NCI-H2029 (cell line): ENCODE measurements around the gene SPEM3.

ENCODE experiments used
- DNase-seq: peaks from one replicate; lab custom pipeline; 2025; lab: John Stamatoyannopoulos, UW

The SPEM3 gene

DNA sequence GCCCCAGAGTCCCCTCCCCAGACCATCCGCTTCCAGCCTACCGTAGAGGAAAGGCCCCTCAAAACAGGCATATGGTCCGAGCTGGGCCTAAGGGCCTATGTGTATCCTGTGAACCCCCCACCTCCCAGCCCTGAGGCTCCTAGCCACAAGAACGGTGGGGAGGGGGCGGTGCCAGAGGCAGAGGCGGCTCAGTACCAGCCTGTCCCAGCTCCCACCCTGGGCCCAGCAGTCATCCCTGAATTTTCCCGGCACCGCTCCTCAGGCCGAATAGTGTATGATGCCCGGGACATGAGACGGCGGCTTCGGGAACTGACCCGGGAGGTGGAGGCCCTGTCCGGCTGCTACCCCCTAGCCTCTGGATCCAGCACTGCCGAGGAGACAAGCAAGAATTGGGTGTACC lies 7.5 kb upstream of the SPEM3 start:
- DNase-seq, result no peak

DNA sequence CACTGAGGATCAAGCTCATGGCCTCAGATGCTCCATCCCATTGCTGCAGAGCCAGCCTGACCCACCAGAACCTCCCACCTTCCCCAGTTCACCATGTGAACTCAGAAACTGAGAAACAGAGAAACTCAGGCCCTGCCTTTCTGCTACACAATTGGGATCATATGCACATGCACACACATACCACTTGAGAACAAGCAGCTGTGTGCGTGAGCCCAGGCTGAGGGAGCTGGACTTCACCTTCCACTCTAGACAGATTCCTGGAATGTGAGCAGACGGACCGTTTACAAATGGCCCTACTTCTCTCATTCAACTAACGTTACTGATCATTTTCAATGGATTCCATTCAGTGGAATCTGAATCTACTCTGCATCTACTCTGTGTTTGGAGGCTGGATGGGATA lies 5.0 kb upstream of the SPEM3 start:
- DNase-seq, result no peak

DNA sequence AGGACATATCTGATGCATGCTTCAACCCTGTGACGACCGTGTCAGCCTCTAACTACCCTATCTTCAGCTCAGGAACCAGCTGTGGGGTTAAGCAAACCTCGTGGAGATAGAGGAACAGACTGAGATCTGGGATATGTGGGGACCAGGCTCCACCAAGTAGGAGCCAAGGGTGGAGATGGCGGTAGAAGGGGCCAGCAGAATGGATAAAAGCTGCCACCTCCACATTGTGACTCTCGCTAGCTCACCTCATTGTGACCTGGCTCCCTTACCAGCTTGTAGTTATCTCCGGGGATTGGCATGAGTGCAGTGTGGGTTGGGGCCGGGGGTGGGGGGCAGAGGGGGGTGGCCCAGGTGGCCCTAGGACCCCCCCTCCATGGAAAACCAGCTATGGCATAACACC lies 3.3 kb upstream of the SPEM3 start, which contains the start of gene SPEM2:
Gene SPEM2 (plus strand): TSS at position 301 of the 400 bp plus-strand sequence. CDS start 73 bp downstream, at position 374.
- no peak for DNase-seq

DNA sequence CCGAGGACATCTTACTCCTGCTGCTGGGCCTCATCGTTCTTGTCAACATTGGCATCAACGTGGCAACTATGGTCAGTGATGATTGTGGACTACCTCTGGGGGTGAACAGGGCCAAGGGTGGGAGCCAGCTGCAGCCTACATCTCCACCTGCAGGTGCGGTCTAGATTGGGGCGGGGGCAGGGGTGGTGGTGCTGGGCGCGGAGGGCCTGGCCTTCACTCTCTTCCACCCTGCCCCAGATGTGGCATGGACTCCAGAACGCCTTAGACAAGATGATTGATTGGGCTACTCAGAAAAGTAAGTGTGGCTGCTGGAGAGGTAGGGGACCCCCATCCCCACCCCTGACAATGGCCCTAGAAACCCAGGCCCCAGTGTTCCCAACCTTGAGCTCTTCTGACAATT lies 2.9 kb upstream of the SPEM3 start:
- DNase-seq, result no peak

DNA sequence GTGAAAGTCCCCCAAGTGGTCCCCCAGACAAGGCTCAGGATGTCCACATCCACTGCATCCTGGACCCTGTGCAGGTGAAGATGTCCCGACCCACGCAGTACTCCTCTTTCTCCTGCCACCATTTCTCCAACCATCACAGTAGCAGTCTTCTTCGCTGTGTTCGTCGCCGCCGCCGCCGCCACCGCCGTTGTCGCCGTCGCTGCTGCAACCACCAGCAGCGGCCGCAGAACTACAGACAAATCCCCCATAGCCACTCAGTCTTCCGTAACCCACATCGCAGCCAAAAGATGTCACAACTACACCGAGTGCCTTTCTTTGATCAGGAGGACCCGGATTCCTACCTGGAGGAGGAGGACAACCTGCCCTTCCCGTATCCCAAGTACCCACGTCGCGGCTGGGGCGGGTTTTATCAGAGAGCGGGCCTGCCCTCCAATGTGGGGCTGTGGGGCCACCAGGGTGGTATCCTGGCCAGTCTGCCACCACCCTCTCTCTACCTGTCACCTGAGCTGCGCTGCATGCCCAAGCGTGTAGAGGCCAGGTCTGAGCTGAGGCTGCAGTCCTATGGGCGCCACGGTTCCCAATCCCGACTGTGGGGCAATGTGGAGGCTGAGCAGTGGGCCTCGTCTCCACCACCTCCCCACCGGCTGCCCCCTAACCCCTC lies 2.3 kb upstream of the SPEM3 start:
- no peak for DNase-seq

DNA sequence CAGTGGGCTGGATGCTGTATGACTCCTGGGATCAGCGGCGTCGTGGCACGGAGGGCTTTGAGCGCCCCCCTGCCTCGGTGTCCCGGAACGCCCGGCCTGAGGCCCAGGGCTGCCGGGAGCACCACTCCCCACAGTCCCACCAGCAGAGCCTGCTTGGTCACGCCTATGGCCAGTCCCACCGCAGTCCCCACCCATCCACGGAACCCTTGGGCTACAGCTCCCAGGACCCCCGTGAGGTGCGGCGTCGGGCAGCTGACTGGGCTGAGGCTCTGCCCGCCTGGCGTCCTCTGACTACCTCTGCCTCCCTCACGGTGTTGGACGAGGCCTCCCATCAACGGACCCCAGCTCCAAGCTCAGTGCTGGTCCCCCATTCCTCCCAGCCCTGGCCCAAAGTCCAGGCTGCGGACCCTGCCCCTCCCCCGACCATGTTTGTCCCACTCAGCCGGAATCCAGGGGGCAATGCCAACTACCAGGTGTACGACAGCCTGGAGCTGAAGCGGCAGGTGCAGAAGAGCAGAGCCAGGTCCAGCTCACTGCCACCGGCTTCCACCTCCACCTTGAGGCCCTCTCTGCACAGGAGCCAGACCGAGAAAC lies 1.7 kb upstream of the SPEM3 start:
- no peak for DNase-seq

DNA sequence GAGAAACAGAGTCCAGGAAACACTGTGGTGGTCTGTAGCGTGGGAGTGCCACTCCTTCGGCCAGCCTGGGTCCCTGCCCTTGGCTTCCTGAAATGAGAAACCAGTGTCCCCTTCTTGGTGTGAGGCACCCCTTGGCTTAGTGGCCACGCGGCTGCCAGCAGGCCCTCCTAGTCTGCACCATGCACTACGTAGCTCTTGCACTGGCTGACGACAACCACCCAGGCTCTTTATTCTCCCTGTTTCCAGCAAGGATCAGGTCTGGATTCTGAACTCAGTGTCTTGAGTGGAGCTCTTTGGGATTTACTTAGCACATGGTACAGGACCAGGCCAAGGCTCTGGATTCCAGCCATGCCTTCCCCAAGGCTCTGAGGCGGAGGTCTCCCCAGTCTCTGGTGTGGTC lies 1.1 kb upstream of the SPEM3 start:
- DNase-seq, result no peak

DNA sequence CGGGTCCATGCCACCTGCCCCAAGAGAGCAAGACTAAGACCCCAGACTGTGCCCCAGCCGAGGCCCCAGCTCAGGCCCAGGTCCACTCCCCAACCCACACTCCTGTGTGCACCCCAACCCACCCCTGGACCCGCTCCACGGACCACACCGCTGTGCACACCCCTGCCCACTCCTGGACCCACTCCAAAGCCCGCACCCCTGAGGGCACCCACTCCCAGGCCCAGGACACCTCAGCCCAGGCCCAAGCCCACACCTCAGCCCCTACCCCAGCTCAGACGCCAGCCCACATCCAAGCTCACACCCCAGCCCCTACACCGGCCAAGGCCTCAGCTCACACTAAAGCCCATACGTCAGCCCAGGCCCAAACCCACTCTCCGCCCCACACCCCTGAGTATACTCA lies 1.1 kb downstream of the SPEM3 start:
- no peak for DNase-seq

DNA sequence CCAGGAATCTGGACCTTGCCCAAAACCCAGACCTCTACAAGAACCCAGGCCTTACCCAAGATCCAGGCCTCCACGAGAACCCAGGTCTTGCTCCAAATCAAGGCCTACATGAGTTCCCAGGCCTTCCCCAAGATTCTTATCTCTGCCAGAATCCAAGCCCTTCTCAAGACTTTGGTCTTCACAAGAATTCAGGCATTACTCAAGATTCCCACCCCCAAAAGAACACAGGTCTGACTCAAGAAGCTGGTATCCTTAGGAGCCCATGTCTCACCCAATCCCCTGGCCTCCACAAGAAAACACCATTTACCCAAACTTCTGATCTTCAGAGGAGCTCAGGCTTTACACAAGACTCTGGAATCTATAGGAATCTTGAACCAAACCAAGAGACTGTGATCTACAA lies 2.6 kb downstream of the SPEM3 start:
- no peak for DNase-seq

DNA sequence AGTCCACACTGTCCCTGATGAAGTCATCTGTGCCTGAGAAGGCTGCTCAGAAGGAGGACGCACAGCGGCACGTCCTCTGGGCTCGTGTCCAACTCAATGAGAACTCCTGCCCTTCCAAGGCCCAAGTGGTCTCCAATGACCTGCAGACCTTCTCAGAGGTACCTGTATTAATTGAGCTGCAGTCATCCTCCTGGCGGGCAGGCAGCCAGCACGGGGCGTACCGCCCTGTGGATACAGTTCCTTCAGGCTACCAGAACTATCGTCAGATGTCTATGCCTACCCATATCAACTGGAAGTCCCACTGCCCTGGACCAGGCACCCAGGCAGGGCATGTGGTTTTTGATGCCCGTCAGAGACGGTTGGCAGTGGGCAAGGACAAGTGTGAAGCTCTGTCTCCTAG lies 3.6 kb downstream of the SPEM3 start:
- DNase-seq, result no peak

DNA sequence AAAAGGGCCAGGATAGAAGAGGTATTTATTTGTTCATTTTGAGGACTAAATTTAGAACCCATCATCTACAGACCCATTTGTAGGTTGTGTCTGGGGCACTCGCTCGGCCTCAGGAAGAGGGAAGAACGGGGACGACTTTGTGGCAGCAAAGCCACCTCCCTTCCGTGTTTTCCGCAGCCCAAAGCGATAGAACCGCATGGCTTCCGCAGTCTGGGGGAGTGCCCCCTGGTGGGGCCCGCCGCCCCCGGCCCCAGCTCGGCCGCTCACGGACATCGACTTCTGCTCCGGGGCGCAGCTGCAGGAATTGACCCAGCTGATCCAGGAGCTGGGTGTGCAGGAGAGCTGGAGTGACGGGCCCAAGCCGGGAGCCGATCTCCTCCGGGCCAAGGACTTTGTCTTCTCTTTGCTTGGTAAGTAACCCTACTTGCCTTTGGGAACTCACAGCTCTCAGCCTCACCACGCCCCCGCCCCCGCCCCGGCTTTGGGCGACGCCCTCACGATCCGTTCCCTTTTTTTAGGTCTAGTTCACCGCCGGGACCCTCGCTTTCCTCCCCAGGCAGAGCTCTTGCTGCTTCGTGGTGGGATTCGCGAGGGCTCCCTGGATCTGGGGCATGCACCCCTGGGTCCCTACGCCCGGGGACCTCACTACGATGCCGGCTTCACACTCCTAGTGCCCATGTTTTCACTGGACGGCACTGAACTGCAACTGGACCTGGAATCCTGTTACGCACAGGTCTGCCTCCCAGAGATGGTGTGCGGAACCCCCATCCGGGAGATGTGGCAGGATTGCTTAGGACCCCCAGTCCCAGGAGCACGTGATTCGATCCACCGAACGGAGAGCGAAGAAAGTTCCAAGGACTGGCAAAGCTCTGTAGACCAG lies 7.3 kb downstream of the SPEM3 start:
- DNase-seq, result no peak

DNA sequence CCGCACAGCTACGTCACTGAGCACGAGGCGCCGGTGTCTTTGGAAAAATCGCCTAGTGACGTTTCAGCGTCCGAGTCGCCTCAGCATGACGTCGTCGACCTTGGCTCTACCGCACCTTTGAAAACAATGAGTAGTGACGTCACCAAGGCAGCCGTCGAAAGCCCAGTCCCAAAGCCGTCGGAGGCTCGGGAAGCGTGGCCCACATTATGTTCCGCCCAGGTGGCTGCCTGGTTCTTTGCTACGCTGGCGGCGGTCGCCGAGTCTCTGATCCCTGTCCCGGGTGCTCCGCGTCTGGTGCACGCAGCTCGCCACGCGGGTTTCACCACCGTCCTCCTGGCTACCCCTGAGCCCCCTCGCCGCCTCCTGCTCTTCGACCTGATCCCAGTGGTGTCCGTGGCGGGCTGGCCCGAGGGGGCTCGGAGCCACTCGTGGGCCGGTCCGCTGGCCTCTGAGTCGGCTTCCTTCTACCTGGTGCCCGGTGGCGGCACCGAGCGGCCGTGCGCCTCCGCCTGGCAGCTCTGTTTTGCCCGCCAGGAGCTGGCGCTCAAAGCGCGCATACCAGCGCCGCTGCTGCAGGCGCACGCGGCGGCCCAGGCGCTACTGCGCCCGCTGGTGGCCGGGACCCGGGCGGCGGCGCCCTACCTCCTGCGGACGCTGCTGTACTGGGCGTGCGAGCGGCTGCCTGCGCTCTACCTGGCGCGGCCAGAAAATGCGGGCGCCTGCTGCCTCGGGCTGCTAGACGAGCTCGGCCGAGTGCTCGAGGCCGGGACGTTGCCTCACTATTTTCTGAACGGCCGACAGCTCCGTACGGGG lies 8.1 kb downstream of the SPEM3 start:
- DNase-seq, result peak; percentile 60

DNA sequence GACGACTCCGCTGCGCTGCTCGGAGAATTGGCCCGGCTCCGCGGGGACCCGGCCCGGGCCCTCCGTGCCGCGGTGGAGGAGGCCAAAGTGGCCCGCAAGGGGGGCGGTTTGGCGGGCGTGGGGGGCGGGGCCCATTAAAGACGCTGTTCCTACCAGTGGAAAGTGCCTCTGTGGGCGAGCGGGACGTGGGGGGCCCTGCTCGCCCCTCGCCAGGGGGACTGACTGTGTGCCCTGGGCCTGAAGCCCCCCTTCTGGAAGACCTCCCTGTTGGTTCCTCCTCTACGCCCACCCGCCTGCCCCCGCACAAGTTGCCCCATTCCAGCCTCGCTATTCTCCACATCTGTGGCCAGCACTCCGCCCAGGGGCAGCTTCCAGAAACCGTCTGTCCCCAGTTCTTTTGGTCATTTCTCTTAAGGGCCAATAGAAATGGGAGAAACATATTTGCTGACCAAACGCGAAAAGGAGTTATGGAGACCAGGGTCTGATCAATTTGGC lies 8.8 kb downstream of the SPEM3 start:
- DNase-seq, result no peak

DNA sequence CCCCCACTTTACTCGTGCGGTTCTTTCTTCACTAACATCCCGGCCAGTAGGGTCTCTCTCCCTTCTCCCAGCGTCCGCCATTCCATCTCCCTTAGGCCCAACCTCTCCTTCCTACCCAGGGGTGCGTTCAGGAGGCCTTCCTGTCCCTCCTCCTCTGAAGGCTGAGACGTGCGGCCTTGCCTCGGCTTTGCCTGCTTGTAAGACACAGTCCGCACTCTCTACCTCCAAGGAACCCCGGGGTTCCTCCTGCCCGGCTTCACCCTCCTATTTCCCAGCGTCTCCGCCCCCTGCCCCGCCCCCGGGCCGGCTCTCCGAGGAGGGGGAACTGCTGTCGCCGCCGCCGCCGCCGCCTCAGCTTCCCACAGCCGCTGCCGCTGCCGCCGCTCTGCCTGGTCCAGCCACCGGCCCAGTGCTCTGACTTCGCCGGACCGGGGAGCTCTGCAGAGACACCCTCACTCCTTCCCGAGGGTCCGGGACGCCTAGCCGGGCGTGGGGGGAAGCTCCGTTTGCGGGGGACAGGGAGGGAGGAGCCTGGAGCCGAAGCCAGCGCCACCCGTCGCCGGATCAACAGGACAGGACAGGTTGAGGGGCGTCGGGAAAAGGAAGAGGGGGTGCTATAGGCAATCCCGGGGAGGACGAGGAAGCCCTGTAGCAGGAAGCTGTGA lies 9.4 kb downstream of the SPEM3 start:
- DNase-seq, result no peak

DNA sequence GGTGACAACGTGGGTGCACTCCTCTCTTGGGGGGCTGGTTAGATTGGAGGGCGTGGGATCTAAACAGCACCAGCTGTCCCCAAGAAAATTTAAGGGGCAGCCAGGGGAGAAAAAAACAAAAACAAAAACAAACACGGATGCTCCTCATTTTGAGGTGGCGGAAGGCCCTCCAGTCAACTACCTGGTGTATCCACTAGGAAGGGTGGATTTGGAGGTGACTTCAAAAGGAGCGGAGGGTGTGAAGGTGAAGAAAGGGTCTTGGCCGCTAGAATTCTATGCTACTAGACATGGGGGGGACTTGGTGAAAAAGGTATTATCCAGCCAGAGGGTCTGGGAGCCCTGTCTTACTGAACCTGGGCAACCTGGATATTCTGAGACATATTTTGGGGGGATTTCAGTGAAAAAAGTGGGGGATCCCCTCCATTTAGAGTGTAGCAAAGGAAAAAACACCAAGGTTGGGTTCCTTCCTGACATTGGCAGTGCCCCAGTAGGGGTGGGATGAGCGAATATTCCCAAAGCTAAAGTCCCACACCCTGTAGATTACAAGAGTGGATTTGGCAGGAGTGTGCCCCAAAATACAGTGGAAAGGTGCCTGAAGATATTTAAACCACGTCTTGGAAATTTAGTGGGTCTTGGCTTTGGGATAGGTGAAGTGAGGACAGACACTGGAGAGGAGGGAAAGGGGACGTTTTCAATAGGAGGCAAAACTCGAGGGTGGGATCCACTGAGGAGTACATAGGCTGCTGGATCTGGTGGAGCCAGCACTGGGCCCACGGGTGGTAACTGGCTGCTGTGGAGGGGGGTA lies 10.2 kb downstream of the SPEM3 start:
- DNase-seq, result no peak

DNA sequence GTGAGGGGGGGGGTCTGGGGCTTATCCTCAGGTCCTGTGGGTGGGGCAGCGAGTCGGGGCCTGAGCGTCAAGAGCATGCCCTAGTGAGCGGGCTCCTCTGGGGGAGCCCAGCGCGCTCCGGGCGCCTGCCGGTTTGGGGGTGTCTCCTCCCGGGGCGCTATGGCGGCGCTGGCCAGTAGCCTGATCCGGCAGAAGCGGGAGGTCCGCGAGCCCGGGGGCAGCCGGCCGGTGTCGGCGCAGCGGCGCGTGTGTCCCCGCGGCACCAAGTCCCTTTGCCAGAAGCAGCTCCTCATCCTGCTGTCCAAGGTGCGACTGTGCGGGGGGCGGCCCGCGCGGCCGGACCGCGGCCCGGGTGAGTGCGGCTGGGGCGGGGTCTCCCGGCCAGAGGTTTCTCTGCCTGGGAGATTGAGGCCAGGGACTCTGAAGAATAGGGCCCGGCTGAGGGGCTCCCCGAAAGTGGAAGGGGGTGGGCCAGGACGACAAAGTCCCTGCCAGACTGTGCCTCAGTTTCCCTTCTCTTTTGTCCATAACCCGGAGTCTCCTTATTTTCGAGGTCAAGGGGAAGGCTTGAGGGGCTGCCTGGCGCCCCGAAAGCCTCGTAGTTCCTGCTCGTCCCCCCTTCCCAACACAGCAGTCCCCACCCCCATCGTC lies 10.9 kb downstream of the SPEM3 start, which contains the start of gene FGF11:
Gene FGF11 (plus strand): TSS at position 51 of the 651 bp plus-strand sequence. CDS start 109 bp downstream, at position 160.
- no peak for DNase-seq

DNA sequence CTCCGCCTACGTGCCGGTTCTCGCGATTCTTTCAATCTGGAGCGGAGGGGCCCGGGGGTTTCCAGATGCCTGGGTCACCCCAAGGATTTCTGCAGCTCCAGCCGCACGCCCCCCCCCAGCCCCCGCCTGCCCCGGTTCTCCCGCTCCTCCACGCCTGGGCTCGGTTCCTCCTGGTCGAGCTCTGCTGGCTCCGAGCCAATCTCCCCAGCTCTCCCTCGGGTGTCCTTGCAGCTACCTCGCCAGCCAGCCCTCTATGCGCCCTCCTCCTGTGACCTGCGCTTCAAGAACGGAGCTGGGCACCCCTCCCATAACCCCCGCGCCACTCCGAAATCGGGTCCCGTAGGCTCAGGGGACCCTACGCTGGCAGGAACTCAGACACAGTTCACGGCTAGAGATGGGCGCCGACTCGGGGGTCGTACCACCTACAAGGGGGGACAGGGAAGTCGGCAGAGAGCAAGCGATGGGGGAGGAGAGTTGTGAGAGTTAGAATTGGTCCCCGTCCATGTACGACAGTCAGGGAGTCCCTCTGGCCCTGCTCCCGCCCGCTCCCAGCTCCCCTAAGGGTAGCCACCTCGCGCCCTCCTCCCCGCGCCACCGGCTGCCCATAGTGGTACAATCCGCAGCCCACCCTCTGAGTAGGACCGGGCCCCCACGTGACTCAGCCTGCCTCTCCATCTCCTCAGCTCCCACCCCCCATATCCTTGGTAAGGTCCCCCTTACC lies 11.6 kb downstream of the SPEM3 start:
- DNase-seq, result no peak

DNA sequence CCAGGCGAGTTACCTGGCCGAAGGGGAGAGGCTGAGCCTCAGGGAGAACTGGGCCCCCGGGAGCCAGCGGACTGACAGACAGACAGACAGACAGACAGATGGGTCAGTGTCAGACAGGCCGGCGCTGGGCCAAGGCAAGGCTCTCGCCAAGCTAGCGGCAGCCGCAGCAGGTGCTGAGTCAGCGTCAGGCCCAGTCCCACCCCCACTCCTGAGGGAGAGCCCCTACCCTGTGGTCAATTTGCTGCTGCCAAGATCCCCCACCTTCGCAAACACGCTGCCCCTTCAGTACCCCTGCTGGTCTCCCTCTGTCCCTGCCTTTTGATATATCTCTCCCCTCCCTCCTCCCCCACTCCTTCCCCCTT lies 12.2 kb downstream of the SPEM3 start:
- no peak for DNase-seq

DNA sequence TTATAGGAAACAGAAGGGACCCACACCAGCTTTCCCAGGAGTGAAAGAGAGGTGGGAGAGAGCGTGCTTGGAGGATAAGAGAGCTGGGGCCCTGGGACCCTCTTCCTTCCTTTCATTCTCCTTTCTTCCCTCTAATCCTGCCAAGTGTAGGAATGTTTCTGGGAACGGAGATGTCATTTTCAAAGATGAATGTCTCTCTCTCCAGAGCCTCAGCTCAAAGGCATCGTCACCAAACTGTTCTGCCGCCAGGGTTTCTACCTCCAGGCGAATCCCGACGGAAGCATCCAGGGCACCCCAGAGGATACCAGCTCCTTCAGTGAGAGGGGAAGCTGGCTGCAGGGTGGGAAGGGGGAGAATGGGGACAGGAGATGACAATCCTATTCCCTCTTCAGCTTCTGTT lies 12.6 kb downstream of the SPEM3 start:
- no peak for DNase-seq
